ENCODE data around the gene UBASH3A. TPM values are rescaled to one million over a fixed set of nuclear protein-coding genes. Genes with fewer than 3 reads are reported as not detected.

Gene UBASH3A
- polyA plus RNA-seq, 4 donors = 0.07 to 0.10 (median 0.10) TPM; not detected in 1

DNA sequence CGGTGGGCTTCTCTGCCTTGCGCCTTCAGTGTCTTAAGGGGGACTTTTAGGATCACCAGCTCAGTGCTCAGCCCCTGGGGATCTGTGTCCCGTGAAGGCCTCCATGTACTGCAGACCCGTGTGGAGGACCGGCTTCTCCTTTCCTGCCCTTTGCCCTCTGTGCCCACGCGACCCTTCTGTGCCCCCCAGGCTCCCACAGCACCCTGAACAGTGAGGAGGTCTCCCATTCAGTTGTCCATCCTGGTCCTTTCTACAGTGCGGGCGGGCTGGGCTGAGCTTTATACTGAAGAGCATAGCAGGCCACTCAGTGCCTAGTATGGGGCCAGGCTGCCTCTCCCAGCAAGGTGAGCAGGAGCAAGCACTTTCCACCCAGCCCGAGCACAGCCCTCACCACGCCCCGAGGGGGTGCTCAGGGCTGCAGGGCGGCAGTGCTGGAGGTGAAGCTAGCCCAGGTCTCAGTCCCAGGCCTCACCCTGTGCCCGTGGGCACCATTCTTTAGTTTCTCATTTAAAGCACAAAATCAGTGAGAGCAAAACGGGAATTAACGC lies 29.7 kb upstream of the UBASH3A start:
- DNase-seq (ENCODE audit: low read depth in 4 of 4, low spot score in 3 of 4) = no peak

DNA sequence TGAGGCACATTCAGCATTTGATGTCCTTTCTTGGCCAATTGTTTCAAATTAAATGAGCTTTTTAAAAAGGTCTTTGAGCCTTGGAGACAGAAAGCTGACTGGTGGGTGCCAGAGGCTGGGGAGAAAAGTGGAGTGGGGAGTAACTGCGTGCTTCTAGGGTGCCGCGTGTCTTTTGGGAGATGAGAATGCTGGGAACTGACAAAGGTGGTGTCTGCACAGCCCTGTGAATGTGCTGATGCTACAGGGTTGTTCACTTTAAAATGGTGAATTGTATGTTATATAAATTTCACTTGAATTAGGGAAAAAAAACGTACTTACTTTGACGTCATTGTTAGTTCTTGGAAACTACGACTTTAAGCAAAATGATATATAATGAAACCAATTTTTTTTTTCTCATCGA lies 29.2 kb upstream of the UBASH3A start:
- no peak for DNase-seq (ENCODE audit: low read depth in 4 of 4, low spot score in 3 of 4)

DNA sequence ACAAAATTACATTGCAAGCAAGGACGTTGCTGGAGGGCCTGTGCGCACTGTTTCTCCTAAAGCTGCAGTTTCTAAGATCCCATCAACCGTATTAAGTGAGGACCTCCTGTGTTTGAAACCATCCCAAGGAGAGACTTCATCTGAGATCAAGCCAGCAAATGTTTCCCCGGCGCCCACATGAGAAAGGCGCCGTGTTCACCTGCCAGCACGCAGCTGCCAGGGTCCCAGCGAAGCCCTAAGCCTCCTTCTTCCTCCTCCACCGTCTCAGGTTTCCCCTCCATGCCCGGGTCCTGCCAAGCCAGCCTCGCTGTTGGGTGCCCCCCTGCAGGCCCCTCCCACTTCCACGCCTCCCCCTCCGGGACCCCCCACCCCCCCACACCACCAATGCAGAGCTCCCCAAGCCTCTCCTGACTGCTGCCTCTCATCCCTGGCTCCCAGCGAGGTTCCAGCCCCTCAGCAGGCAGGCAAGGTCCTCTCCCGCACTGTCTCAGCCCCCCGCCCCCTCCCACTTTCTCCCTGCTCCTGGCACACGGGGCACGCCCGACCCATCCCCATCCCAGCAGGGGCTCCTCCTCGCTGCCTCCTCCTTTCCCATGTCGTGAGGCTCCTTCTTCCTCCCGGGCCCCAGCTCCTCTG lies 28.7 kb upstream of the UBASH3A start:
- no peak for DNase-seq (ENCODE audit: low read depth in 4 of 4, low spot score in 3 of 4)

DNA sequence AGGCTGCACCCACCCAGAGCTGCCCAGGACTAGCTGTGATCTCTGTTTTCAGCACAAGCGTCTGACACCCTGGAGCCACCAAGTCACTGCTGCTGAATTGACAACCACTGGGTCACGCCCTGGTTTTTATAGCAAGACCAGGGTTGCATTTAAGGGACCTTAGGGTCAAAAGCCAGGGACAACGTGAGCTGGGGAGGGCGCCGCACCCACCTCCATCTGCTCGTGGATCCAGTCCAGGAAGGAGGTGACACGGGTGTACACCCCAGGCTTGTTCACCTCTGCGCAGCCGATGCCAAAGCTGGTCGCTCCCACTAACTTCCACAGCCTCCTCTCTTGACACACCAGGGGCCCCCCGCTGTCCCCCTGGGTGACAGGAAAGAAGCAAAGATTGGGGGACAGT lies 28.2 kb upstream of the UBASH3A start:
- DNase-seq (ENCODE audit: low read depth in 4 of 4, low spot score in 3 of 4) = no peak

DNA sequence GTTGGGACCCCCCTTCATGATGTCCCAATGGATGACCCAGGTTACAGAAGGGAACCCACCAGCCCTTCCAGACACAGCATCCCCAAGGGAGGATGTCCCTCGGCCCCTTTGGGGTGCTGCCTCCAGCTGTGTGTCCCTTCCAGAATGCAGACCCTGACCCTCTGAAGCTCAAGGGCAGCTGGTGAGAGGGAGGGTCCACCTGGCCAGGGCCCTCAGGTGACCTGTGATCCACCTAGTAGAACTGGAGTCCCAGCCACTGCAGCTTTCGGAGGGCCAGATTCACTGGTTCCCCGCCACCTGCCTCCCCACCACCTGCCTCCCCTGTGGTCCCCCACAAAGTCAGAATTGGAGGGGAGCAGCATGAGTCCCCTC lies 27.8 kb upstream of the UBASH3A start:
- DNase-seq (ENCODE audit: low read depth in 4 of 4, low spot score in 3 of 4) = no peak

DNA sequence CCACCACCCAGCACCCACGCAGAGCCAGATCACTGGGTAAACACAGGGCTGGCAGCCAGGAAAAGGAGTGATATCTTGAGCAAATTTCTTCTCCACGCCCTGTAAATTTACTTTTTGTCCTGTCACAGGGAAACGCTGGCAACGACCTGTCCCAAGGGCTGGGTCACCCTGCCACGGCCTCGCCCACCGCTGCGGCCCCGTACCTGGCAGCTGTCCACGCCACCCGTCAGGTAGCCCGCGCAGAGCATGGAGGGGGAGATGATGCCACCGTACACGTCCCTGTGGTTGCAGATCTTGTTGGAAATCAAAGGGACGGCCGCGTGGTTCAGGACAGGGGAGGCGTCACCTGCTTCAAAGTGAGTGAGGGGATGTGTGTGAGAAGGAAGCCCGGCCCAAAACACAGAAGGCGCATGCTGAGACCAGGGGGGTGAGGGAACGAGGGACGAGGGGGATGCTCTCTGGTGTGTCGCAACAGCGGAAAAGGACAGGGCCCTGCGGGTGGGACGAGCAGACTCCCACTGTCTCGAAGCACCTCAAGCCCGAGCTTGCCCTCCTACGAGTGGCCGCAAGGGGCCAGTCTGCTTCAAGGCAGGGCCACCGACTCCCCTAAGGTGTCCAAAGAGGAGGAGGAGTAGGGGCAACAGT lies 27.2 kb upstream of the UBASH3A start:
- no peak for DNase-seq (ENCODE audit: low read depth in 4 of 4, low spot score in 3 of 4)

DNA sequence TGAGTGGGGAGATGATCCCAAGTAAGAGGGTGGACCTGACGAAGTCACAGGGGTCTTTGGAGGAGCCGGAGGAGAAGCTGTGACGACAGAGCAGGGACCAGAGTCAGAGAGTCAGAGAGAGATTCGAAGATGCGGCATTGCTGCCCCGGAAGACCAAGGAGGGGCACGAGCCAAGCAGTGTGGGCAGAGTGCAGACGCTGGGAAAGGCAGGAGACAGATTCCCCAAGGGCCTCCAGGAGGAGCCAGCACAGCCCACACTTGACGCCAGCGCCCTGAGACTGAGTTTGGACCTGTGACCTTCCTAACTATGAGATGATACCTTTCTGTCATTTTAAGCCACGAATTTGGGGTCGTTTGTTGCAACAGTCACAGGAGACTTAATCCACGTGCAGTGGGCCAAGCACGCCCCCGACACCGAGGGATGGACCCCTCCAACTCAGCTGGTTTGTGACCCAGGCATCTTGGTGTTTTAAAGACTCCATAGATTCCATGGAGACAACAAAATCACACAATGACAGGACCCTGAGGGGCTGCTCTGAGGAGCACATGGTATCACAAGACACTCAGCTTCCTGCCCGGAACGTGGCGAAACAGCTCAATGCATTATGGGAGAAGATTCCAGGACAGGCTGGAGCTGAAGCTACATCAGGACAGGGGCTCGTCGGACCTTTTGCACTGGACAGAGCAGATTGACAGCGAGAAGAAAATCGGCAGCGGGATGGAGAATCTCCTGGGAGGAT lies 26.3 kb upstream of the UBASH3A start:
- no peak for DNase-seq (ENCODE audit: low read depth in 4 of 4, low spot score in 3 of 4)

DNA sequence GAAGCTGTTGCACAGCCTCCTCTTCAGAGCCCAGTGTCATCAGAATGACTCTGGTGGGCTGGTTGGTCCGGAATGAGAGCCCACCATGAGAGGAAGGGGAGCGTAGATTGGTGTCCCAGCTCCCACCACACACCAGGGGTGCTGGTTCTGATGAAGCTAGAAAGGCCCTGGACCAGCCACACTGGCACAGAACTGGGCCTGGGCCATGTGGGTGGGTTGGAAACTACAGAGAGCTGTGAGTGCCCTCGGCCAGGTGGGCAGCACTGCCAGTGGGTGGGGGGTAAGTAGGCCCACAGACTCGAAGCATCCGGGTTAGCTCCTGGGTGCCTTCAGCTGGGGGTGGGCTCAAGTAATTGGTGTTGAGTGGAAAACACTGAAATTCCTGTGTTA lies 25.8 kb upstream of the UBASH3A start:
- no peak for DNase-seq (ENCODE audit: low read depth in 4 of 4, low spot score in 3 of 4)

DNA sequence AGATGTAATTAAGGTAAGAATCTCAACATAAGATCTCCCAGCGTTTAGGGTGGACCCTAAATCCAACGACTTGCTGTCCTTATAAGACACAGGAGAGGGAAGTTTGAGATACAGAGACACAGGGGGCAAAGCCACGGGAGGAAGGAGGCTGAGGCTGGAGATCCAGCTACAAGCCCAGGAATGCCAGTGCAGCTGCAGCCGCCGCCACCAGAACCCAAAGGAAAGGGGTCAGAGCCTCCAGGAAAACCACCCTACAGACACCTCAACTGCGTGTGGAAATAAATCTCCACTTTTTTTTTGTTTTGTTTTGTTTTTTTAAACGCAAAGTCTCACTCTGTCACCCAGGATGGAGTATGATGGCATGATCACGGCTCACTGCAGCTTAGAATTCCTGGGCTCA lies 25.3 kb upstream of the UBASH3A start:
- DNase-seq (ENCODE audit: low read depth in 4 of 4, low spot score in 3 of 4) = no peak

DNA sequence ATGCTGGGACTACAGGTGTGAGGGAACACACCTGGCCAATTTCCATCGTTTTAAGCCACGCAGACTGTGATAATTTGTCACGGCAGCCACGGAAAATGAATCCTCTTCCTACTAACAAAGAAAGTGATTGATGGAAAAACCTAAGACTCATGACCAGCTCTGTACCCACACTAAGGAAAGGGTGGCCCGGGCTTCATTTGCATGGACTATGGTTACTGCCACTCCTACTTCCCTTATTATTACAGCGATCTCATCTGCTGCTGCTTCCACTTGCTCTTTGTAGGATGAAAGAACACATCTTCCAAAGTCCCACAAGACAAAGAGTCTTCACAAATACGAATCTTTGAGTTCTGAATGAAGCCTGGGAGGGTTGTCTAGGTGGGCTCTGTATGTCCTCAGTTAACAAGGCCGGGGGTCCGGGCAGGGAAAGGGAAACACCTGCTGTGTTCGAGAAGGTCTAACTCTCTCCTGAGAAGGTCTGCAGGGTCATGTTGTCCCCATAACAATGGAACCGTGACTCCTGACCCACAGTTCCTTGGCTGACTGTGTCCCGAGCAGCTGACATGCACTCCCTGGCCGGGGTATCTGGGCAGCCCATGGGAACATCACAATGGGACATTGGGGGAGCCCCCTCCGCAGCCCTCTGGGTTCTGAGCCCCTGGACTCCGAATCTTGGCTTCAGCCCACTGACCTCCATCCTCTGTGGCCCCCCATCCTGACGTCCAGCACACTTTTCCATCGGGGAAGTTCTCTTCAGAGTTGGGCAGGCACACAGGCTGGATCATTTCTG lies 24.1 kb upstream of the UBASH3A start:
- DNase-seq (ENCODE audit: low read depth in 4 of 4, low spot score in 3 of 4) = no peak

DNA sequence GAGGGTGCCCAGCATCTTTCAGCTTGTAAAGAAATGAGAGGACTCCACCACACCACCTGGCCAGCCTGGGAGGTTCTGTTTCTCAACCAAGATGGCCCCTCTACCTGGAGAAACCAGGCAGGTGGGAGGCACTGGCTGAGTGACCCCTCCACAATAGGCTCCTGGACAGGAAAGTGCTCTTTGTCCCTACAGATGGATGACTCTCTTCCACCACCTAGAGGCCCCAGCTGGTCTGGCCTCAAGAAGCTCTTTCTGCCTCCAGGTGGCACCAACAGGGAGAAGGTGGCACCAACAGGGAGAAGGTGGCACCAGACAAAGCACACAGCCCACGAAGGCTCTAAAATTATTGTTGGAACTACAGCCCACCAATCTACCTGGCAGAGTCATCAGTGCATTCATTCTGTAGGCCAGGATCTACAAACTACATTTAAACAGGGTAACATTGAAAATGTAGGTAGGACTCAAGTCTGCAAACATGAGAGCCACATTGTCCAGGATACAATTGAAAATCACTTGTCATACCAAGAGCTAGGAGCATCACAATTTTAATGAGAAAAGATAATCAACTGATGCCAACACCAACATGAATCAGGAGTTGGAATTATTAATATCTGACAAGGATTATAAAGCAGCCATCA lies 22.2 kb upstream of the UBASH3A start:
- no peak for DNase-seq (ENCODE audit: low read depth in 4 of 4, low spot score in 3 of 4)

DNA sequence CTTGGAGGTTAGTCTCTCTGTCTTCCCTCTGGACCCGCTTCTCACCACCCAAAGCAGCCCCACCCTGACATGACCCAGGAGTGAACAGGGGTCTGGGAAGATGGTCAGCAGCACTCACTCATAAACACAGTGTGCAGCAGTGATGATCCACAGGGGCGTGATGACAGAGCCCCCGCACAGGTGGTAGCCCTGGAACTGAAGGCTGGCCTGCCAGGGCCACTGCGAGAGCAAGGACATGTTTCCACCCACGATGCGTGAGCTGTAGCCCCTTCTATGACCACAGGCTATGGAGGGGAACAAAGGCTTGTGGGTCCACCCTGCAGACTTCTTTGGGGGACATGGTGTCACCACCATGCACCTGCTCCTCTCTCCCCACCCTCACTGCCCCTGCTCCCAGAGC lies 20.8 kb upstream of the UBASH3A start:
- DNase-seq (ENCODE audit: low read depth in 4 of 4, low spot score in 3 of 4) = no peak

DNA sequence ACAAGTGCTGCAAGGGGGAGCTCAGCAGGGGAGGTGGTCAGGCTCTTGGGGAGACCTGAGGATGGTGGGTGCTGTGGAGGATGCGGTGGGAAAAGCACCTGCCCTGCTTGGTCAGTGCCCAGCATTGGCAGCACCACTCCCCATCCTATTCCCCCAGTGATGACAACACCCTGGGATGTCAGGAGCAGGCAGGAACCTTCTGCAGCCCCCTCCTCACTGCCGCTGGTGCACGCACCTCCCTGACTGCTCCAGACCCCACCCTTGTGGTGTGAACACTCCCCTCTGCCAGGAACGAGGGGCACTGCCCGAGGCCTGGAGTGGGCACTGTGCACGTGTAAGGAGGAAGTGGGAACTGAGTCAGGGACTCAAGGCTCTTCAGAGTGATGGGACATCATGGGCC lies 20.4 kb upstream of the UBASH3A start:
- no peak for DNase-seq (ENCODE audit: low read depth in 4 of 4, low spot score in 3 of 4)

DNA sequence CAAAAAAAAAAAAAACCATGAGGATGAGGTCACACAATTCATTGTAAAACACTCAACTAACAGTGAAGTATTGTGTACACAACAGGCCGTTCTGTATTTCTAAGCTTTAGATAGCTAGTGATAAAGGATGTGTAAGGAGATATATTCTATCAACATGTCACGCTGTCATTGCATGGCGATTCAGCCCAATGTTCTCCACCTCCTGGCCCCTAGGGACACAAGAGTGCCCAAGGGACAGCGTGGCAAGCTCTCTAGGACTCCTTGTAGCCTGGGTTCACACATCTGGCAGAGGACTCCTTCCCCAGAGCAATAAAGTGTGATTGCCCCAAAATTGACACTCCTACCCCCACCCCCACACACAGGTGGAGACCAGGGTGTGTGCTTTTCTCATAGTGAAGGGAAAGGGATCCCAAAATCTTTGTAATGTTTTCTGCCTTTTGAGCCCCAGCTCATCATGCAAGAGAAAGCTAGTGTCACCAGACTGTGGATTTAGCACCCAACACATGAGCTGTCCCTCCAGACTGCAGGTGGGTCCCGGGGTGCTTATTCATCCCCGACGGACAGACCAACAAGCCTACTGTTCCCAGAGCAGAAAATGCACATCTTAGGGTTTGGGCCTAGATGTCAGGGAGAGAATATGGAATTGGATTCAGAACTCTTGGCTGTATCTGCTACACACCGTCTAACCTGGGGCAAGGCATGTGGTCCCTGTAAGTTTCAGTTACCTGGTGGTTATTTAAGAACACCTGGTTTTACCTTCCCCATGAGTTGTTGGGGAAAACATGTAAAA lies 19.4 kb upstream of the UBASH3A start:
- DNase-seq (ENCODE audit: low read depth in 4 of 4, low spot score in 3 of 4) = no peak

DNA sequence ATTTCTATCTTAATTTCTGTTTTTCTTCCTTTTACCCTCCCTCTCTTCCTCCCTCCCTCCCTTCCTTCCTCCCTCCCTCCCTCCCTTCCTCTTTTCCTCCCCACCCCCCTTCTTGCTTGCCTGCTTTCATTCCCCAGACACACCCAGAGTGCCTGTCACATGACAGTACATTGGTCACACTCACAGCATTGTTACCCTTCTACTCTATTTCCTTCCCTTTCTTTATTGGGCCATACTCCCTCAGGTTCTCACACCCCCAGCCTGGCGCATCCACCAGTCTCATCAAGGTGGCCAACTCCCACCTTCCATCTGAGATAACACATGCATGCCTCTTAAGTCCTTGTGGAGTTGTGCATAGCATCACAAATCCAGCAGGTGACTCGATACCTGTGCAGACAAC lies 18.7 kb upstream of the UBASH3A start:
- DNase-seq (ENCODE audit: low read depth in 4 of 4, low spot score in 3 of 4) = no peak

DNA sequence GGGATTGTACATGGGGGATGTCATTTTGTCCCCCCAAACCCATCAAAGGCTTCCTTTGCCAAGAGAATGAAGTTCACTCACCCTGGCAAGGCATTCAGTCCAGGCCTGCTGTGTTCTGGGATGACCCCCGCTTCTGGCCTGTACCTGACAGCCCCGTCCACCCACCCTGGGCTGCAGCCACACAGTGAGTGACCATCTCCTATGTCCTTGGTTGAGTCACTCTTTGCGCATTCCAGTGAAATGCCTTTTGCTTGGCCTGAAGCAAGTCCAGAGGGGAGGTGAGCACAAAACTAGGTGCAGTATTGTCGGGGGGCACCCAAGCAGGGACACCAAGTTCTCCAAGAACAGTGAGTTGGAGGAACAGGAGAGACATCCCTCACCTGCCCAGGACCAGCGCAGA lies 18.1 kb upstream of the UBASH3A start:
- no peak for DNase-seq (ENCODE audit: low read depth in 4 of 4, low spot score in 3 of 4)

DNA sequence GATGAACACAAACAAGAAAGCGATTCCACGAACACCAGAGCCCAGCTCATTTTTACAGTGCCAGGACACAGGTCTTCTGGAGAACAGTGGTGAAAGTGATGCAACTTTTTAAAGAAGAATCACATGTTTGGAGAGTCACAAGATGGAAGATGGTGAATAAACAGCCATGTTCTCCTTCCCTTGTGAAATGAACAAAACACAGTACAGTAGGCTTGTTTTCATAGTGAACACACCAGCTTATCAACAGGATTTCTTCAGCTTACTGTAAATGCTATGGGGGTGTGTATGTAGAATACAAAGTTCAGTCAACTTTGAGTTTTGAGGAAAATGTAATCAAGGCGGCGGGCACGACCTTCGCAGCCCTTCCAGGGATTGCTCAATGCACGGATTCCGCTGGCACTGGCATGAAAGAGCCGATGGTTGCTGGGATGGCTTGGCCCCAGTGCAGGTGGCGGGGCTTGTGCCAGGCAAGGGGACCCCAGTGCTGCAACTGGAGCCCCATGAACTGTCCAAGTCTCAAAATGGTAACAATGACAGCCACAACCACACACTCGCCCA lies 17.6 kb upstream of the UBASH3A start:
- no peak for DNase-seq (ENCODE audit: low read depth in 4 of 4, low spot score in 3 of 4)

DNA sequence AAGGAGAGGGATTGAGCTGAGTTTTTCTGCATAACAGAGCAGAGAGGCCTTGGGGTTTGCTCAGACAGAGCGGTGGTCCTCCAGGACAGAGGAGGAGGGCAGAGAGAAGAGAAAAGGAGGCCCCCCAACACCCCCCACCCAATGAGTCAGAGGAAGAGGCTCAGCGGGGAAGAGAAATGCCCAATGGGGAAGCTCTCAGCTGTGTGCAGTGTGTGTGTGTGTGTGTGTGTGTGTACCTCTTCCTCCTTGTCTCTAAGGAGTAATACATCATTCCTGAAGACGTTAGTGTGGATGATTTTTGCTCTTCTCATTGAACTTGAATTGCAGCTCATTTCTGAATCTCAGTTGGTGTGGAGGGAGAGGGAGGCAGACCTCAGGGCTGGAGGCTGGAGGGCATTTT lies 16.5 kb upstream of the UBASH3A start:
- no peak for DNase-seq (ENCODE audit: low read depth in 4 of 4, low spot score in 3 of 4)

DNA sequence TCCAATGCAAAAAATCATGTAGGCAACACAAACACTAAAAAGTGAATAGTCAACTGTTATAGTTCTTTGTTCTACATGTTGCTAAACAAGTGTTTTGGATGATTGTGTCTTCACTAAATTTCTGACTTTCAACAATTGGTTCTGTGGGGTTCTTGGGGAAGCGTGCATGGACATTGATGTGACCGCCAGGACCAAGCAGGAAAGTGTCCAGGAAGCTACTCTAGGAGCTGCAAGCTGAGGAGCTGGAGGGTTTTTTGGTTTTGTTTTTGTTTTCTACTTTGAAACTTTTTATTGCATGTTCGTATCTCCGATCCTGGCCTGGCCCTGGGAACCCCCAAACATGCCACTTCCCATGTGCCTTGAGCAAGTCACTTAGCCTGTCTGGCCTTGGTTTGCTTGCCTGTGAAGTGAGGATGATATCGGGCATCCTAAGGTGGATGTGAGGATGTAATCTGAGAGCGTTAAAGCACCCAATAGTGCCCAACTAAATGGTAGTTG lies 15.8 kb upstream of the UBASH3A start:
- no peak for DNase-seq (ENCODE audit: low read depth in 4 of 4, low spot score in 3 of 4)

Data from right renal pelvis (tissue), 4 donors.